Mesenchymal stem cell (in vitro differentiated cells and primary cell): ENCODE results near the gene UBE2G2.

Source experiments
- DNase-seq: peaks from one replicate; pipeline ENCODE4 v3.0.0-alpha.2; 2013
- H2AFZ ChIP-seq: one replicate; pipeline ENCODE4 v1.6.1; 2013; ENCODE audit warnings: low read depth, mild to moderate bottlenecking, control low read depth, inconsistent platforms, low read length, moderate library complexity
- H2AK5ac ChIP-seq: 2 replicates; pipeline ENCODE4 v1.6.1; 2013; ENCODE audit warnings: low read length, moderate library complexity, mild to moderate bottlenecking, inconsistent platforms; ENCODE audit not compliant: severe bottlenecking
- H2BK120ac ChIP-seq: one replicate; pipeline ENCODE4 v1.6.1; 2013; ENCODE audit warnings: low read depth, mild to moderate bottlenecking, inconsistent platforms, low read length, moderate library complexity
- H2BK12ac ChIP-seq, 2 experiments: one replicate each; pipeline ENCODE4 v1.6.1; 2013; ENCODE audit warnings: inconsistent platforms in 2 of 2, low read length in 2 of 2, mild to moderate bottlenecking in 2 of 2, moderate library complexity in 2 of 2, control low read depth in 1 of 2
- H2BK15ac ChIP-seq: one replicate; pipeline ENCODE4 v1.6.1; 2013; ENCODE audit warnings: mild to moderate bottlenecking, low read depth, inconsistent platforms; ENCODE audit not compliant: poor library complexity, severe bottlenecking
- H2BK5ac ChIP-seq: 2 replicates; pipeline ENCODE4 v1.6.1; 2013; ENCODE audit warnings: low read depth, mild to moderate bottlenecking, low read length, control low read depth, inconsistent platforms; ENCODE audit not compliant: poor library complexity, severe bottlenecking
- H3K14ac ChIP-seq, 2 experiments: one replicate each; pipeline ENCODE4 v1.6.1; 2013; ENCODE audit warnings: inconsistent platforms in 2 of 2, low read length in 2 of 2, control low read depth in 1 of 2, mild to moderate bottlenecking in 1 of 2, moderate library complexity in 1 of 2
- H3K18ac ChIP-seq, 2 experiments: one replicate each; pipeline ENCODE4 v1.6.1; 2013; ENCODE audit warnings: inconsistent platforms in 2 of 2, low read length in 2 of 2, control low read depth in 1 of 2, low read depth in 1 of 2, mild to moderate bottlenecking in 1 of 2
- H3K23ac ChIP-seq, 2 experiments: one replicate each; pipeline ENCODE4 v1.6.1; 2013; ENCODE audit warnings: inconsistent platforms in 2 of 2, low read length in 2 of 2, mild to moderate bottlenecking in 2 of 2, moderate library complexity in 2 of 2, control low read depth in 1 of 2
- H3K27ac ChIP-seq: 2 replicates; pipeline ENCODE4 v1.5.1; 2013; ENCODE audit warnings: mild to moderate bottlenecking, moderate library complexity, low read length, control low read depth, inconsistent platforms; ENCODE audit not compliant: poor library complexity, severe bottlenecking
- H3K27me3 ChIP-seq, 2 experiments: 2 replicates each; pipeline versions ENCODE4 v1.6.1 to v1.7.0; 2013; ENCODE audit warnings: low read length in 2 of 2, mild to moderate bottlenecking in 2 of 2, moderate library complexity in 2 of 2, control low read depth in 1 of 2, inconsistent platforms in 1 of 2; ENCODE audit not compliant: control insufficient read depth in 1 of 2, insufficient read depth in 1 of 2
- H3K36me3 ChIP-seq, 2 experiments: 2 replicates each; pipeline versions ENCODE4 v1.6.1 to v1.7.0; 2013; ENCODE audit warnings: low read length in 2 of 2, control low read depth in 1 of 2, inconsistent platforms in 1 of 2, low read depth in 1 of 2, mild to moderate bottlenecking in 1 of 2; ENCODE audit not compliant: insufficient read depth in 2 of 2, control insufficient read depth in 1 of 2
- H3K4ac ChIP-seq, 2 experiments: one replicate each; pipeline ENCODE4 v1.6.1; 2013; ENCODE audit warnings: inconsistent platforms in 2 of 2, low read length in 2 of 2, mild to moderate bottlenecking in 2 of 2, moderate library complexity in 2 of 2, control low read depth in 1 of 2, low read depth in 1 of 2
- H3K4me1 ChIP-seq: 2 replicates; pipeline ENCODE4 v1.6.1; 2013; ENCODE audit warnings: low read depth, low read length, control low read depth; ENCODE audit not compliant: control insufficient read depth, insufficient read depth
- H3K4me2 ChIP-seq: 2 replicates; pipeline ENCODE4 v1.6.1; 2013; ENCODE audit warnings: low read length, mild to moderate bottlenecking, inconsistent platforms; ENCODE audit not compliant: poor library complexity, severe bottlenecking
- H3K4me3 ChIP-seq, 2 experiments: 2 replicates each; pipeline versions ENCODE4 v1.5.1 to v1.7.0; 2013; ENCODE audit warnings: low read length in 2 of 2, mild to moderate bottlenecking in 2 of 2, control low read depth in 1 of 2, low read depth in 1 of 2; ENCODE audit not compliant: insufficient read depth in 1 of 2
- H3K79me1 ChIP-seq: replicated peaks from 2 replicates; pipeline ENCODE4 v1.6.1; 2013; ENCODE audit warnings: mild to moderate bottlenecking, control low read depth, low read length, inconsistent platforms; ENCODE audit not compliant: poor library complexity, severe bottlenecking
- H3K9ac ChIP-seq: 2 replicates; pipeline ENCODE4 v1.7.0; 2013; ENCODE audit warnings: mild to moderate bottlenecking, low read length, moderate library complexity
- H3K9me3 ChIP-seq: 2 replicates; pipeline ENCODE4 v1.7.0; 2013; ENCODE audit warnings: mild to moderate bottlenecking, low read length; ENCODE audit not compliant: control insufficient read depth
- H4K8ac ChIP-seq: one replicate; pipeline ENCODE4 v1.6.1; 2013; ENCODE audit warnings: inconsistent platforms, mild to moderate bottlenecking, low read length, moderate library complexity
- H4K91ac ChIP-seq: one replicate; pipeline ENCODE4 v1.6.1; 2013; ENCODE audit warnings: mild to moderate bottlenecking, low read length, inconsistent platforms
- WGBS: methylation state at CpG from one replicate; pipeline ENCODE4 v1.1.7; 2013; ENCODE audit warnings: mixed read lengths; 5-methylcytosine and 5-hydroxymethylcytosine counted together

UBE2G2 gene

GRCh38 chr21:44813149-44813548, 11.5 kb upstream of the UBE2G2 start:
- H3K4me1 ChIP-seq = peaks cover 27% of the 10 kb centered on the region
- no peak overlapping the region for H3K4me2 ChIP-seq
- H3K23ac ChIP-seq = peak overlapping the region in 1 of 2 experiments; percentile 64
- H3K79me1 ChIP-seq = peaks cover 55% of the 10 kb centered on the region
- peaks cover 49 to 63% of the 10 kb centered on the region in 2 experiments for H3K36me3 ChIP-seq
- no peak overlapping the region for H4K91ac ChIP-seq
- DNase-seq = no peak
- no peak overlapping the region for H2AK5ac ChIP-seq
- no peak overlapping the region for H3K27ac ChIP-seq
- no peak overlapping the region for H2BK5ac ChIP-seq
- no peaks in the 10 kb centered on the region for H3K27me3 ChIP-seq
- H3K4ac ChIP-seq = no peak overlapping the region
- H3K9ac ChIP-seq = no peak overlapping the region
- H3K9me3 ChIP-seq = no peaks in the 10 kb centered on the region
- H2BK15ac ChIP-seq = no peak overlapping the region
- H2BK120ac ChIP-seq = no peak overlapping the region
- H2BK12ac ChIP-seq = no peak overlapping the region
- no peak overlapping the region for H3K4me3 ChIP-seq
- H4K8ac ChIP-seq = no peak overlapping the region
- no peak overlapping the region for H3K18ac ChIP-seq
- 99% methylated on average over 10 of the region's 10 CpGs for WGBS
- H2AFZ ChIP-seq = no peak overlapping the region
- H3K14ac ChIP-seq = no peak overlapping the region

GRCh38 chr21:44812640-44813039, 11.0 kb upstream of the UBE2G2 start:
- peaks cover 27% of the 10 kb centered on the region for H3K4me1 ChIP-seq
- no peak overlapping the region for H3K18ac ChIP-seq
- no peak overlapping the region for H3K4me2 ChIP-seq
- no peak overlapping the region for H3K4me3 ChIP-seq
- no peaks in the 10 kb centered on the region for H3K9me3 ChIP-seq
- H2BK12ac ChIP-seq = no peak overlapping the region
- no peak overlapping the region for H4K91ac ChIP-seq
- WGBS = 98% methylated on average over 14 of the region's 14 CpGs
- peaks cover 57% of the 10 kb centered on the region for H3K79me1 ChIP-seq
- peaks cover 53 to 67% of the 10 kb centered on the region in 2 experiments for H3K36me3 ChIP-seq
- no peak overlapping the region for H3K4ac ChIP-seq
- no peaks in the 10 kb centered on the region for H3K27me3 ChIP-seq
- no peak for DNase-seq
- no peak overlapping the region for H3K27ac ChIP-seq
- no peak overlapping the region for H2BK5ac ChIP-seq
- H3K9ac ChIP-seq = no peak overlapping the region
- H2AK5ac ChIP-seq = no peak overlapping the region
- no peak overlapping the region for H2AFZ ChIP-seq
- no peak overlapping the region for H4K8ac ChIP-seq
- peak overlapping the region; percentile 6 for H2BK15ac ChIP-seq
- no peak overlapping the region for H3K14ac ChIP-seq
- no peak overlapping the region for H2BK120ac ChIP-seq
- H3K23ac ChIP-seq = no peak overlapping the region

GRCh38 chr21:44810779-44811178, 9.2 kb upstream of the UBE2G2 start:
- peak overlapping the region in 1 of 2 experiments; percentile 20 for H3K4me3 ChIP-seq
- H3K27ac ChIP-seq = no peak overlapping the region
- DNase-seq = no peak
- no peak overlapping the region for H3K4me2 ChIP-seq
- H2BK5ac ChIP-seq = no peak overlapping the region
- H3K4ac ChIP-seq = no peak overlapping the region
- H2BK15ac ChIP-seq = no peak overlapping the region
- WGBS = 82% methylated on average over 5 of the region's 6 CpGs
- no peak overlapping the region for H2BK120ac ChIP-seq
- H3K79me1 ChIP-seq = peaks cover 61% of the 10 kb centered on the region
- peak overlapping the region; percentile 63 for H4K91ac ChIP-seq
- H3K36me3 ChIP-seq = peaks cover 71 to 75% of the 10 kb centered on the region in 2 experiments
- peak overlapping the region in 1 of 2 experiments; percentile 68 for H3K23ac ChIP-seq
- peak overlapping the region in 1 of 2 experiments; percentile 69 for H3K18ac ChIP-seq
- no peak overlapping the region for H3K14ac ChIP-seq
- H4K8ac ChIP-seq = no peak overlapping the region
- peaks cover 14% of the 10 kb centered on the region for H3K4me1 ChIP-seq
- H3K9ac ChIP-seq = no peak overlapping the region
- no peak overlapping the region for H2AFZ ChIP-seq
- H3K27me3 ChIP-seq = no peaks in the 10 kb centered on the region
- H3K9me3 ChIP-seq = no peaks in the 10 kb centered on the region
- H2AK5ac ChIP-seq = no peak overlapping the region
- no peak overlapping the region for H2BK12ac ChIP-seq

- Histone ChIP-seq H3K4me3 (no peak overlapping the region), H4K8ac (no peak overlapping the region), H3K4me2 (no peak overlapping the region), H3K23ac (no peak overlapping the region), H3K27me3 (no peaks in the 10 kb centered on the region), H3K4me1 (peaks cover 7% of the 10 kb centered on the region), H3K18ac (no peak overlapping the region), H3K14ac (no peak overlapping the region), H2BK120ac (no peak overlapping the region), H3K9ac (no peak overlapping the region), H4K91ac (no peak overlapping the region), H3K79me1 (peaks cover 52% of the 10 kb centered on the region), H2BK15ac (no peak overlapping the region), H2AK5ac (no peak overlapping the region), H3K27ac (no peak overlapping the region), H2BK5ac (no peak overlapping the region), H3K36me3 (peaks cover 53 to 78% of the 10 kb centered on the region in 2 experiments), H2AFZ (no peak overlapping the region), H3K9me3 (no peaks in the 10 kb centered on the region), H2BK12ac (no peak overlapping the region), H3K4ac (no peak overlapping the region)
- DNase-seq = no peak
- WGBS = 98% methylated on average over 4 of the region's 4 CpGs
Measured at GRCh38 chr21:44805859-44806258, 4.2 kb upstream of the UBE2G2 start.
